Thyroid gland (tissue), 4 donors: ENCODE measurements around the gene BACH1.

Experiments
- POLR2A ChIP-seq, 2 donors: fragments of 450-650 bp; IDR thresholded peaks; one replicate each; pipeline ENCODE4 v1.6.1; 2017; ENCODE audit warnings: antibody characterized with exemption in 2 of 2, mild to moderate bottlenecking in 2 of 2, moderate library complexity in 1 of 2
- TF ChIP-seq, protein P1 (sequence below), 6 experiments: fragments of 200-600 bp in 3 of 6; fragments of 450-650 bp in 3 of 6; sonication (generic) in 3 of 6; IDR thresholded peaks; one replicate each; pipeline ENCODE4 v1.5.1; 2016 to 2019; ENCODE audit warnings: antibody characterized with exemption in 6 of 6, mild to moderate bottlenecking in 2 of 6, inconsistent platforms in 1 of 6, moderate library complexity in 1 of 6

DNA sequence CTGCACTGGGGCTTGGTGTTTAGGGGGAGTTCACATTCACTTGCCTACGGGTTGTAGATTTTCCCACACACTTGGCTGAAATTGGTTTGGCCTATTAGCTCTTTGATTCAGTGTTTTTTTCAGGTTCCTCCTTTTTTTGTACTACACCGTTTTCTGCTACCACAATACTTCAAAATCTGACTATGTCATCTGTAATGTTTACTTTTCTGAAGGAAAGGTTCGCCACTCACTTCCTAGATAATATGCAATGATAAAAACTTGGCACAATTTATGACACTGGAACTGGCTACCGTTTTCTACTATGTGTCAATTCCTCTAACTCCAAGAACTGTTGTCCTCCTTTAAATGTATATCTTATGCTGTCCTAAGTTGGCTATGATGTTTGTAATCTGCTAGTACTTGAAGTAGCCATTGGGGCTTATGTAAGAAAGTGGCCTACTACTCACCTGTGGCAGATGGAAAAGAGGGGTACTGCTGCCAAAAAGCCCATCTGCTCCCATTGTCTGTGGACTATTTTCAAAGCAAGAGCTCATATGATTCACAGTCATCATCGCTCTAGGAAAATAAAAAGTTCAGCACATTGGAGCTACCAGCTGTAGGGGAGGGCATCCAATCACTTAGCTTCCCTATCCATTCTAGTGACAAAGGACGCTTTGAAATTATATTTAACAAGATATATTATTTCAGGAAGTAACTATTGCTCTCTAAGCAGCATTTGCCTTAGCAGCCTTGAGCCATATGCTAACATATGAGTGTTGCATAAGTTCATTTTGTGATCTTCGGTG, 42.4 kb upstream of the BACH1 start:
- TF ChIP-seq, protein P1, sequence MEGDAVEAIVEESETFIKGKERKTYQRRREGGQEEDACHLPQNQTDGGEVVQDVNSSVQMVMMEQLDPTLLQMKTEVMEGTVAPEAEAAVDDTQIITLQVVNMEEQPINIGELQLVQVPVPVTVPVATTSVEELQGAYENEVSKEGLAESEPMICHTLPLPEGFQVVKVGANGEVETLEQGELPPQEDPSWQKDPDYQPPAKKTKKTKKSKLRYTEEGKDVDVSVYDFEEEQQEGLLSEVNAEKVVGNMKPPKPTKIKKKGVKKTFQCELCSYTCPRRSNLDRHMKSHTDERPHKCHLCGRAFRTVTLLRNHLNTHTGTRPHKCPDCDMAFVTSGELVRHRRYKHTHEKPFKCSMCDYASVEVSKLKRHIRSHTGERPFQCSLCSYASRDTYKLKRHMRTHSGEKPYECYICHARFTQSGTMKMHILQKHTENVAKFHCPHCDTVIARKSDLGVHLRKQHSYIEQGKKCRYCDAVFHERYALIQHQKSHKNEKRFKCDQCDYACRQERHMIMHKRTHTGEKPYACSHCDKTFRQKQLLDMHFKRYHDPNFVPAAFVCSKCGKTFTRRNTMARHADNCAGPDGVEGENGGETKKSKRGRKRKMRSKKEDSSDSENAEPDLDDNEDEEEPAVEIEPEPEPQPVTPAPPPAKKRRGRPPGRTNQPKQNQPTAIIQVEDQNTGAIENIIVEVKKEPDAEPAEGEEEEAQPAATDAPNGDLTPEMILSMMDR (IDR thresholded peaks at IDR 0.05), result no peak
- no peak for TF ChIP-seq POLR2A (IDR thresholded peaks at IDR 0.05)
